ENCODE results near the gene SIK1. TPM values are rescaled to one million over a fixed set of nuclear protein-coding genes. Genes with fewer than 3 reads are reported as not detected.

SIK1 gene
- total and polyA plus RNA-seq, 2 experiments from 2014 or later, result 0.31 to 1.1 TPM

DNA sequence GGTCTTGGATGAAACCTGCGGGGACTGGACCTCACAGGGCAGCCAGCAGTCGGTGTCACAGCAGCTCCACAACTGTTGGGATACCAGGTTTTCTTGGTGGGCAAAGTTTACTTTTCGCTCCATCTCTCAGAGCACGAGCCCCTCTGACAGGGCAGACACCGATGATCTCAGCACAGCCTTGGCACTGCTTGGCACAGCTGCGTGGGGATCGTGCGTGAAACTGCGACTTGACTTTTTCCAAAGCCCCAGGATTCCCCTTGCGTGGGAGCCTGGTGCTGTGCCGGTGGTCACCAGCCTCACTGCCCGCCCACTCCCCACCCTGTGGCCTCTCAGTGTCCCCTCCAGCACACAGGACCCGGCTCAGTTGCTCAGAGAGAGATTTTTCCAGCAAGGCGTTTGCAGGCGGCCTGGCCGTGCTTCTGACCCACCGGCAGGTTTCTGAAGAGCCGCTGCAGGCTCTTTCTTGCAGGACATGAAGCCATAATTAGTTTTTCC, 57.3 kb downstream of the SIK1 start:
- no peak for DNase-seq (ENCODE audit: low spot score)
- no peaks in the 10 kb centered on the region for H3K27me3 ChIP-seq (ENCODE audit: insufficient read depth)
- no peaks in the 10 kb centered on the region for H3K79me2 ChIP-seq (replicated peaks; ENCODE audit: insufficient read depth)
- no peaks in the 10 kb centered on the region for H3K9me2 ChIP-seq (ENCODE audit: insufficient read depth)
- no peaks in the 10 kb centered on the region for H3K9me3 Mint-ChIP-seq
- TF ChIP-seq EZH2phosphoT487 (IDR thresholded peaks at IDR 0.05; ENCODE audit: unreplicated experiment) (no peak), ZNF331 (CRISPR knock-in tag; IDR thresholded peaks at IDR 0.05; ENCODE audit: low read depth) (no peak), NANOG (IDR thresholded peaks at IDR 0.05; ENCODE audit: borderline replicate concordance) (no peak), ZNF114 (CRISPR knock-in tag; IDR thresholded peaks at IDR 0.05) (no peak), JUNB (IDR thresholded peaks at IDR 0.05; ENCODE audit: unreplicated experiment) (no peak), CREB1 (CRISPR knock-in tag; IDR thresholded peaks at IDR 0.05; ENCODE audit: low read depth) (no peak), POLR2AphosphoS5 (IDR thresholded peaks at IDR 0.05; ENCODE audit: low read depth) (no peak), STAT1 (IDR thresholded peaks at IDR 0.05; ENCODE audit: unreplicated experiment) (no peak), EZH2 (IDR thresholded peaks at IDR 0.05; ENCODE audit: low read depth, unreplicated experiment) (no peak)
- TF ChIP-seq, protein P1, sequence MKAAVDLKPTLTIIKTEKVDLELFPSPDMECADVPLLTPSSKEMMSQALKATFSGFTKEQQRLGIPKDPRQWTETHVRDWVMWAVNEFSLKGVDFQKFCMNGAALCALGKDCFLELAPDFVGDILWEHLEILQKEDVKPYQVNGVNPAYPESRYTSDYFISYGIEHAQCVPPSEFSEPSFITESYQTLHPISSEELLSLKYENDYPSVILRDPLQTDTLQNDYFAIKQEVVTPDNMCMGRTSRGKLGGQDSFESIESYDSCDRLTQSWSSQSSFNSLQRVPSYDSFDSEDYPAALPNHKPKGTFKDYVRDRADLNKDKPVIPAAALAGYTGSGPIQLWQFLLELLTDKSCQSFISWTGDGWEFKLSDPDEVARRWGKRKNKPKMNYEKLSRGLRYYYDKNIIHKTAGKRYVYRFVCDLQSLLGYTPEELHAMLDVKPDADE (IDR thresholded peaks at IDR 0.05), result no peak
- TF ChIP-seq, protein P2, sequence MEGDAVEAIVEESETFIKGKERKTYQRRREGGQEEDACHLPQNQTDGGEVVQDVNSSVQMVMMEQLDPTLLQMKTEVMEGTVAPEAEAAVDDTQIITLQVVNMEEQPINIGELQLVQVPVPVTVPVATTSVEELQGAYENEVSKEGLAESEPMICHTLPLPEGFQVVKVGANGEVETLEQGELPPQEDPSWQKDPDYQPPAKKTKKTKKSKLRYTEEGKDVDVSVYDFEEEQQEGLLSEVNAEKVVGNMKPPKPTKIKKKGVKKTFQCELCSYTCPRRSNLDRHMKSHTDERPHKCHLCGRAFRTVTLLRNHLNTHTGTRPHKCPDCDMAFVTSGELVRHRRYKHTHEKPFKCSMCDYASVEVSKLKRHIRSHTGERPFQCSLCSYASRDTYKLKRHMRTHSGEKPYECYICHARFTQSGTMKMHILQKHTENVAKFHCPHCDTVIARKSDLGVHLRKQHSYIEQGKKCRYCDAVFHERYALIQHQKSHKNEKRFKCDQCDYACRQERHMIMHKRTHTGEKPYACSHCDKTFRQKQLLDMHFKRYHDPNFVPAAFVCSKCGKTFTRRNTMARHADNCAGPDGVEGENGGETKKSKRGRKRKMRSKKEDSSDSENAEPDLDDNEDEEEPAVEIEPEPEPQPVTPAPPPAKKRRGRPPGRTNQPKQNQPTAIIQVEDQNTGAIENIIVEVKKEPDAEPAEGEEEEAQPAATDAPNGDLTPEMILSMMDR (conservative IDR thresholded peaks at IDR 0.05; ENCODE audit: low read depth in 2 of 2), result no peak
- TF ChIP-seq, protein P3, sequence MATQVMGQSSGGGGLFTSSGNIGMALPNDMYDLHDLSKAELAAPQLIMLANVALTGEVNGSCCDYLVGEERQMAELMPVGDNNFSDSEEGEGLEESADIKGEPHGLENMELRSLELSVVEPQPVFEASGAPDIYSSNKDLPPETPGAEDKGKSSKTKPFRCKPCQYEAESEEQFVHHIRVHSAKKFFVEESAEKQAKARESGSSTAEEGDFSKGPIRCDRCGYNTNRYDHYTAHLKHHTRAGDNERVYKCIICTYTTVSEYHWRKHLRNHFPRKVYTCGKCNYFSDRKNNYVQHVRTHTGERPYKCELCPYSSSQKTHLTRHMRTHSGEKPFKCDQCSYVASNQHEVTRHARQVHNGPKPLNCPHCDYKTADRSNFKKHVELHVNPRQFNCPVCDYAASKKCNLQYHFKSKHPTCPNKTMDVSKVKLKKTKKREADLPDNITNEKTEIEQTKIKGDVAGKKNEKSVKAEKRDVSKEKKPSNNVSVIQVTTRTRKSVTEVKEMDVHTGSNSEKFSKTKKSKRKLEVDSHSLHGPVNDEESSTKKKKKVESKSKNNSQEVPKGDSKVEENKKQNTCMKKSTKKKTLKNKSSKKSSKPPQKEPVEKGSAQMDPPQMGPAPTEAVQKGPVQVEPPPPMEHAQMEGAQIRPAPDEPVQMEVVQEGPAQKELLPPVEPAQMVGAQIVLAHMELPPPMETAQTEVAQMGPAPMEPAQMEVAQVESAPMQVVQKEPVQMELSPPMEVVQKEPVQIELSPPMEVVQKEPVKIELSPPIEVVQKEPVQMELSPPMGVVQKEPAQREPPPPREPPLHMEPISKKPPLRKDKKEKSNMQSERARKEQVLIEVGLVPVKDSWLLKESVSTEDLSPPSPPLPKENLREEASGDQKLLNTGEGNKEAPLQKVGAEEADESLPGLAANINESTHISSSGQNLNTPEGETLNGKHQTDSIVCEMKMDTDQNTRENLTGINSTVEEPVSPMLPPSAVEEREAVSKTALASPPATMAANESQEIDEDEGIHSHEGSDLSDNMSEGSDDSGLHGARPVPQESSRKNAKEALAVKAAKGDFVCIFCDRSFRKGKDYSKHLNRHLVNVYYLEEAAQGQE (IDR thresholded peaks at IDR 0.05; ENCODE audit: unreplicated experiment), result no peak
- TF ChIP-seq, protein P4, sequence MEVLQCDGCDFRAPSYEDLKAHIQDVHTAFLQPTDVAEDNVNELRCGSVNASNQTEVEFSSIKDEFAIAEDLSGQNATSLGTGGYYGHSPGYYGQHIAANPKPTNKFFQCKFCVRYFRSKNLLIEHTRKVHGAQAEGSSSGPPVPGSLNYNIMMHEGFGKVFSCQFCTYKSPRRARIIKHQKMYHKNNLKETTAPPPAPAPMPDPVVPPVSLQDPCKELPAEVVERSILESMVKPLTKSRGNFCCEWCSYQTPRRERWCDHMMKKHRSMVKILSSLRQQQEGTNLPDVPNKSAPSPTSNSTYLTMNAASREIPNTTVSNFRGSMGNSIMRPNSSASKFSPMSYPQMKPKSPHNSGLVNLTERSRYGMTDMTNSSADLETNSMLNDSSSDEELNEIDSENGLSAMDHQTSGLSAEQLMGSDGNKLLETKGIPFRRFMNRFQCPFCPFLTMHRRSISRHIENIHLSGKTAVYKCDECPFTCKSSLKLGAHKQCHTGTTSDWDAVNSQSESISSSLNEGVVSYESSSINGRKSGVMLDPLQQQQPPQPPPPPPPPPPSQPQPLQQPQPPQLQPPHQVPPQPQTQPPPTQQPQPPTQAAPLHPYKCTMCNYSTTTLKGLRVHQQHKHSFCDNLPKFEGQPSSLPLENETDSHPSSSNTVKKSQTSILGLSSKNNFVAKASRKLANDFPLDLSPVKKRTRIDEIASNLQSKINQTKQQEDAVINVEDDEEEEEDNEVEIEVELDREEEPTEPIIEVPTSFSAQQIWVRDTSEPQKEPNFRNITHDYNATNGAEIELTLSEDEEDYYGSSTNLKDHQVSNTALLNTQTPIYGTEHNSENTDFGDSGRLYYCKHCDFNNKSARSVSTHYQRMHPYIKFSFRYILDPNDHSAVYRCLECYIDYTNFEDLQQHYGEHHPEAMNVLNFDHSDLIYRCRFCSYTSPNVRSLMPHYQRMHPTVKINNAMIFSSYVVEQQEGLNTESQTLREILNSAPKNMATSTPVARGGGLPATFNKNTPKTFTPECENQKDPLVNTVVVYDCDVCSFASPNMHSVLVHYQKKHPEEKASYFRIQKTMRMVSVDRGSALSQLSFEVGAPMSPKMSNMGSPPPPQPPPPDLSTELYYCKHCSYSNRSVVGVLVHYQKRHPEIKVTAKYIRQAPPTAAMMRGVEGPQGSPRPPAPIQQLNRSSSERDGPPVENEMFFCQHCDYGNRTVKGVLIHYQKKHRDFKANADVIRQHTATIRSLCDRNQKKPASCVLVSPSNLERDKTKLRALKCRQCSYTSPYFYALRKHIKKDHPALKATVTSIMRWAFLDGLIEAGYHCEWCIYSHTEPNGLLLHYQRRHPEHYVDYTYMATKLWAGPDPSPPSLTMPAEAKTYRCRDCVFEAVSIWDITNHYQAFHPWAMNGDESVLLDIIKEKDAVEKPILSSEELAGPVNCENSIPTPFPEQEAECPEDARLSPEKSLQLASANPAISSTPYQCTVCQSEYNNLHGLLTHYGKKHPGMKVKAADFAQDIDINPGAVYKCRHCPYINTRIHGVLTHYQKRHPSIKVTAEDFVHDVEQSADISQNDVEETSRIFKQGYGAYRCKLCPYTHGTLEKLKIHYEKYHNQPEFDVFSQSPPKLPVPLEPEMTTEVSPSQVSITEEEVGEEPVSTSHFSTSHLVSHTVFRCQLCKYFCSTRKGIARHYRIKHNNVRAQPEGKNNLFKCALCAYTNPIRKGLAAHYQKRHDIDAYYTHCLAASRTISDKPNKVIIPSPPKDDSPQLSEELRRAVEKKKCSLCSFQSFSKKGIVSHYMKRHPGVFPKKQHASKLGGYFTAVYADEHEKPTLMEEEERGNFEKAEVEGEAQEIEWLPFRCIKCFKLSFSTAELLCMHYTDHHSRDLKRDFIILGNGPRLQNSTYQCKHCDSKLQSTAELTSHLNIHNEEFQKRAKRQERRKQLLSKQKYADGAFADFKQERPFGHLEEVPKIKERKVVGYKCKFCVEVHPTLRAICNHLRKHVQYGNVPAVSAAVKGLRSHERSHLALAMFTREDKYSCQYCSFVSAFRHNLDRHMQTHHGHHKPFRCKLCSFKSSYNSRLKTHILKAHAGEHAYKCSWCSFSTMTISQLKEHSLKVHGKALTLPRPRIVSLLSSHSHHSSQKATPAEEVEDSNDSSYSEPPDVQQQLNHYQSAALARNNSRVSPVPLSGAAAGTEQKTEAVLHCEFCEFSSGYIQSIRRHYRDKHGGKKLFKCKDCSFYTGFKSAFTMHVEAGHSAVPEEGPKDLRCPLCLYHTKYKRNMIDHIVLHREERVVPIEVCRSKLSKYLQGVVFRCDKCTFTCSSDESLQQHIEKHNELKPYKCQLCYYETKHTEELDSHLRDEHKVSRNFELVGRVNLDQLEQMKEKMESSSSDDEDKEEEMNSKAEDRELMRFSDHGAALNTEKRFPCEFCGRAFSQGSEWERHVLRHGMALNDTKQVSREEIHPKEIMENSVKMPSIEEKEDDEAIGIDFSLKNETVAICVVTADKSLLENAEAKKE (CRISPR knock-in tag; IDR thresholded peaks at IDR 0.05), result no peak
- no peak overlapping the region for H3K4me3 Mint-ChIP-seq
- H3K27me3 Mint-ChIP-seq (ENCODE audit: insufficient read depth, low read depth, poor library complexity), result peaks cover 16% of the 10 kb centered on the region
- H3K27ac Mint-ChIP-seq, result no peak overlapping the region; the same call in 1 of the 2 replicates
- no peak for ATAC-seq
- H3K4me3 ChIP-seq, result no peak overlapping the region
- 0 out of 2 replicates have a peak overlapping the region, but pooled peaks have one; percentile 32 for H2AFZ ChIP-seq
- H3K36me3 ChIP-seq (ENCODE audit: insufficient read depth), result no peaks in the 10 kb centered on the region
- no peaks in the 10 kb centered on the region for H3K36me3 Mint-ChIP-seq (ENCODE audit: low read depth)
- H3K4me2 ChIP-seq, result no peak overlapping the region
- no peak overlapping the region for H3K27ac ChIP-seq (ENCODE audit: low read depth)
- peaks cover 24% of the 10 kb centered on the region for H3K4me1 Mint-ChIP-seq
- H3F3A ChIP-seq (replicated peaks; ENCODE audit: low read depth), result no peaks in the 10 kb centered on the region
- H3K4me1 ChIP-seq (ENCODE audit: insufficient read depth), result peaks cover 7% of the 10 kb centered on the region; the same call in 1 of the 2 replicates
- H4K20me1 ChIP-seq (replicated peaks; ENCODE audit: insufficient read depth), result no peaks in the 10 kb centered on the region
